ENCODE data around the gene MFAP4.

DNA sequence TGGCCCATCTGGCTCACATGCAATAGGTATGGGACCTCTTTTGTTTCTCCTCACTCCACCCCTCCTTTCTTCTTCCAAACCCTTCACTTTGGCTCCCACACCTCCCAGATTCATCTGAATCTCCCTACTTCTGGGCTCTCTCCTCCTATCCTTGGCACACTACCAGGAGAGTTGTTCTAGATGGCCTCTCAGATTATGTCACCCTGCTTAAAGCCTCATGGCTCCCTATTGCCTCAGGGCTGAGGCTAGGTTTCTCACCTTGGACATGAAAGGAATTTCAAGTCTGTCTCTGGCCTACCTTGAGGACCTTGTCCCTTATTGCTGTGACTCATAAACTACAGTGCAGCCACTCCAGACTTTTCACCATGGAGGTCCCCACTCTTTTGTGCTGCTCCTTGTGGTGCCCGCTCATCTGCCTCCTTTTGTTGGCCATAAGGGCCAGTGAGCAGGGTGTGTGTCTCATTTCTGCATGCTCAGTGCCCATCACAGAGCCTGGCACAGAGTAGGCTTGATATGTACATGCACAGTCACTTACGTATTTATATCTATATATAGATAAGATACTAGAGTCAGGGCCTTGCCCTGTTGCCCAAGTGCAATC is 1.0 kb upstream of the MFAP4 start:
- TF ChIP-seq, protein P1, sequence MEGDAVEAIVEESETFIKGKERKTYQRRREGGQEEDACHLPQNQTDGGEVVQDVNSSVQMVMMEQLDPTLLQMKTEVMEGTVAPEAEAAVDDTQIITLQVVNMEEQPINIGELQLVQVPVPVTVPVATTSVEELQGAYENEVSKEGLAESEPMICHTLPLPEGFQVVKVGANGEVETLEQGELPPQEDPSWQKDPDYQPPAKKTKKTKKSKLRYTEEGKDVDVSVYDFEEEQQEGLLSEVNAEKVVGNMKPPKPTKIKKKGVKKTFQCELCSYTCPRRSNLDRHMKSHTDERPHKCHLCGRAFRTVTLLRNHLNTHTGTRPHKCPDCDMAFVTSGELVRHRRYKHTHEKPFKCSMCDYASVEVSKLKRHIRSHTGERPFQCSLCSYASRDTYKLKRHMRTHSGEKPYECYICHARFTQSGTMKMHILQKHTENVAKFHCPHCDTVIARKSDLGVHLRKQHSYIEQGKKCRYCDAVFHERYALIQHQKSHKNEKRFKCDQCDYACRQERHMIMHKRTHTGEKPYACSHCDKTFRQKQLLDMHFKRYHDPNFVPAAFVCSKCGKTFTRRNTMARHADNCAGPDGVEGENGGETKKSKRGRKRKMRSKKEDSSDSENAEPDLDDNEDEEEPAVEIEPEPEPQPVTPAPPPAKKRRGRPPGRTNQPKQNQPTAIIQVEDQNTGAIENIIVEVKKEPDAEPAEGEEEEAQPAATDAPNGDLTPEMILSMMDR (IDR thresholded peaks at IDR 0.05) = no peak
- no peak for TF ChIP-seq POLR2AphosphoS5 (IDR thresholded peaks at IDR 0.05)
